HPDE6-E6E7 (cell line): ENCODE data around the gene FMO3.

Experiments
- DNase-seq: peaks from one replicate; pipeline ENCODE4 v3.0.0; 2011; ENCODE audit warnings: missing footprints; ENCODE audit errors: extremely low spot score

FMO3 gene

DNA sequence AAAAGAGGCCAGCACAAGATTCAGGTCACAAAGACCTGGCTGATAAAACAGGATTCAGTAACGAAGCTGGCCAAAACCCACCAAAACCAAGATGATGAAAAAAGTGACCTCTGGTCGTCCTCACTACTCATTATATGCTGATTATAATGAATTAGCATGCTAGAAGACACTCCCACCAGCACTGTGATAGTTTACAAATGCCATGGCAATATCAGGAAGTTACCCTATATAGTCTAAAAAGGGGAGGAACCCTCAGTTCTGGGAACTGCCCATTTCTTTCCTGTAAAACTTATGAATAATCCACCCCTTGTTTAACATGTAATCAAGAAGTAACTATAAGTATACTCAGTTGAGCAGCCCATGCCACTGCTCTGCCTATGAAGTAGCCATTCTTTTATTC lies 68.4 kb downstream of the FMO3 start:
- no peak for DNase-seq

- DNase-seq, result no peak
These were observed 69.5 kb downstream of the FMO3 start for GRCh38 chr1:171160211-171160610.

DNA sequence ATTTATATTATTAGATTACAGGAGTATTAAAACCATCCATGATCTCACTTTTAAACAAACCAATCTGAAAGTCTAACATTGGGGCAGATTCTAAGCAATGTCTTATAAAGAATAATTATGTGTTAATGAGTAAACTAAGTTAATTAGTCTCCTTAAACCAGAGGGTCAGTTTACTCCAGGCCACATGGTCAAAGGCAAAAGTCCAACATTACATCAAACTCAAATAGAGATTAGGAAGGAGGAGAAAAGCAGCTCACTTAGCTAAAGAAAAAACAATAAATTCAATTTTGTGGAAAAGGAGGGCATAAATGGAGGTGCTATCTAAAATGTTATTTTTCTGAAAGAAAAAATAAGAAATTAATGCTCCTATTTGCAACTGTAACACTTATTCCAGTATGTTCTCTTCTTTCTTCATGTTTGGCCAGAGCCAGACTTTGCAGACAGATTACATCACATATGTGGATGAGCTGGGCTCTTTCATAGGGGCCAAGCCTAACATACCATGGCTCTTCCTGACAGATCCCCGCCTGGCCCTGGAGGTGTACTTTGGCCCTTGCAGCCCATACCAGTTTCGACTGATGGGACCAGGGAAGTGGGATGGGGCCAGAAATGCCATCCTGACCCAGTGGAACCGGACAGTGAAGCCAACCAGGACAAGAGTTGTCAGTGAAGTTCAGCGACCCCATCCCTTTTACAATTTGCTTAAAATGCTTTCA lies 70.1 kb downstream of the FMO3 start:
- DNase-seq, result no peak

- no peak for DNase-seq
These were observed 70.7 kb downstream of the FMO3 start for GRCh38 chr1:171161431-171161830.

DNA sequence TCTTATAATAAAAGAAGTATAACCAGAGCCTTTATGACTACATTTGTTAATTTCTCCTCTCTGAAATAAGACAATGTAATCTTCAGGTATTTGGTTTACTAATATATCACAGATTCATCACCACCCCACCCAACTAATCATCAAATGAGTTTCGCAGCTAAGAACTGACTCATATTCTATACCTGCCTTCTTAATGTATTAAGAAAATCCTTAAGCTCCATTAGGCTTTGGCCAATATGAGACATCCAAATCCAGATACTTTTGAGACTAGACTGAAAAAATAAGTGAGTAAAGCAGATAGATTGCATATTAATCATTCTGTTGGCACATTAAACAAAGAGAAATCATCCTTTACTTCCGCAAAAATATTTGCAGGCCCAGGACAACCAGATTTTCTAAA lies 75.7 kb downstream of the FMO3 start:
- DNase-seq, result peak; percentile 32
